Neural cell (in vitro differentiated cells): Measurements from ENCODE around the gene CASZ1. TPM values are rescaled to one million over a fixed set of nuclear protein-coding genes. Genes with fewer than 3 reads are reported as not detected.

Experiments used
- H2AFZ ChIP-seq: fragments of 200-600, 300-800 bp; sonication (generic), shearing (Covaris generic); 2 replicates; pipeline ENCODE4 v1.6.0; 2014; ENCODE audit warnings: low read depth, mild to moderate bottlenecking, antibody characterized with exemption, low read length, moderate library complexity
- H3F3A ChIP-seq: fragments of 200-600 bp; shearing (Covaris generic); 2 replicates; pipeline ENCODE4 v1.6.1; 2016; ENCODE audit warnings: mild to moderate bottlenecking, moderate library complexity, mixed read lengths, antibody characterized with exemption, low read length; ENCODE audit not compliant: insufficient read depth, poor library complexity, severe bottlenecking
- H3K27ac ChIP-seq: fragments of 200-600, 300-800 bp; sonication (generic), shearing (Covaris generic); 2 replicates; pipeline ENCODE4 v1.5.1; 2014; ENCODE audit warnings: mild to moderate bottlenecking, low read length, moderate library complexity
- H3K27me3 ChIP-seq: fragments of 300-800, 200-600 bp; sonication (generic), shearing (Covaris generic); 2 replicates; pipeline ENCODE4 v1.6.0; 2014; ENCODE audit warnings: mild to moderate bottlenecking, low read depth, low read length, moderate library complexity; ENCODE audit not compliant: insufficient read depth
- H3K36me3 ChIP-seq: fragments of 300-800, 200-600 bp; sonication (generic), shearing (Covaris generic); 2 replicates; pipeline ENCODE4 v1.5.1; 2014; ENCODE audit warnings: mild to moderate bottlenecking, antibody characterized with exemption, low read length, moderate library complexity; ENCODE audit not compliant: insufficient read depth
- H3K4me2 ChIP-seq: fragments of 300-800, 200-600 bp; sonication (generic), shearing (Covaris generic); 2 replicates; pipeline ENCODE4 v1.6.0; 2014; ENCODE audit warnings: mild to moderate bottlenecking, low read length
- H3K4me3 ChIP-seq: fragments of 300-800, 200-600 bp; sonication (generic), shearing (Covaris generic); 2 replicates; pipeline ENCODE4 v1.5.1; 2014; ENCODE audit warnings: mild to moderate bottlenecking, low read length, moderate library complexity
- H3K79me2 ChIP-seq: fragments of 200-600 bp; shearing (Covaris generic); replicated peaks from 2 replicates; pipeline ENCODE4 v1.6.0; 2014; ENCODE audit warnings: mild to moderate bottlenecking, low read length, moderate library complexity; ENCODE audit not compliant: insufficient read depth
- H3K9ac ChIP-seq: fragments of 300-800, 200-600 bp; sonication (generic), shearing (Covaris generic); 2 replicates; pipeline ENCODE4 v1.6.1; 2016; ENCODE audit warnings: mild to moderate bottlenecking, low read length, mixed read lengths
- H3K9me2 ChIP-seq: fragments of 200-600 bp; shearing (Covaris generic); 2 replicates; pipeline ENCODE4 v1.6.1; 2016; ENCODE audit warnings: mild to moderate bottlenecking, low read length, mixed read lengths; ENCODE audit not compliant: insufficient read depth
- H3K9me3 ChIP-seq: fragments of 200-600, 300-800 bp; sonication (generic), shearing (Covaris generic); 2 replicates; pipeline ENCODE4 v1.6.1; 2016; ENCODE audit warnings: mild to moderate bottlenecking, mixed run types, low read length, moderate library complexity, mixed read lengths
- H4K20me1 ChIP-seq: fragments of 200-600 bp; shearing (Covaris generic); 2 replicates; pipeline ENCODE4 v1.6.1; 2016; ENCODE audit warnings: mild to moderate bottlenecking, mixed run types; ENCODE audit not compliant: insufficient read depth
- CTCF ChIP-seq: fragments of 450-650 bp; IDR thresholded peaks from 2 replicates; pipeline ENCODE4 v1.5.1; 2014; ENCODE audit warnings: antibody characterized with exemption, mild to moderate bottlenecking, moderate library complexity; ENCODE audit not compliant: poor library complexity, severe bottlenecking
- EP300 ChIP-seq: fragments of 450-650 bp; conservative IDR thresholded peaks from 2 replicates; pipeline ENCODE4 v1.6.1; 2014; ENCODE audit warnings: antibody characterized with exemption, mild to moderate bottlenecking, moderate library complexity; ENCODE audit not compliant: poor library complexity, severe bottlenecking
- EZH2 ChIP-seq: fragments of 200-600, 300-800 bp; shearing (Covaris generic), sonication (generic); IDR thresholded peaks from 2 replicates; pipeline ENCODE4 v1.6.1; 2014; ENCODE audit warnings: antibody characterized with exemption, low read length, borderline replicate concordance, mild to moderate bottlenecking; ENCODE audit not compliant: insufficient read depth, poor library complexity, severe bottlenecking
- MXI1 ChIP-seq: fragments of 450-650 bp; conservative IDR thresholded peaks from 2 replicates; pipeline ENCODE4 v1.6.1; 2014; ENCODE audit warnings: antibody characterized with exemption, mild to moderate bottlenecking; ENCODE audit not compliant: poor library complexity, severe bottlenecking
- POLR2AphosphoS5 ChIP-seq: IDR thresholded peaks from 2 replicates; pipeline ENCODE4 v1.6.1; 2012
- RAD21 ChIP-seq: fragments of 450-650 bp; conservative IDR thresholded peaks from 2 replicates; pipeline ENCODE4 v1.6.1; 2014; ENCODE audit warnings: antibody characterized with exemption, mild to moderate bottlenecking, moderate library complexity
- REST ChIP-seq: IDR thresholded peaks from 2 replicates; pipeline ENCODE4 v1.6.1; 2012; ENCODE audit warnings: borderline replicate concordance
- SMC3 ChIP-seq: fragments of 450-650 bp; conservative IDR thresholded peaks from 2 replicates; pipeline ENCODE4 v1.6.1; 2014; ENCODE audit warnings: antibody characterized with exemption, mild to moderate bottlenecking, moderate library complexity; ENCODE audit not compliant: poor library complexity
- TAF1 ChIP-seq: IDR thresholded peaks from 2 replicates; pipeline ENCODE4 v1.6.1; 2012; ENCODE audit warnings: low read depth
- polyA plus RNA-seq: library from polyadenylated mRNA; depleted of rRNA; stranded (reverse); fragments of >200 nt; gene quantifications from 2 replicates; pipeline ENCODE4 v1.2.3, GENCODE V29; 2014

The CASZ1 gene
- polyA plus RNA-seq, 1 donor from 2014 or later = 0.27 TPM

- H3K9me2 ChIP-seq = no peaks in the 10 kb centered on the region
- H3K36me3 ChIP-seq = no peaks in the 10 kb centered on the region
- no peaks in the 10 kb centered on the region for H3K79me2 ChIP-seq
- no peak for TF ChIP-seq SMC3
- TF ChIP-seq EP300 = no peak
- TF ChIP-seq REST = no peak
- no peak for TF ChIP-seq TAF1
- no peak for TF ChIP-seq MXI1
- TF ChIP-seq POLR2AphosphoS5 = no peak
- TF ChIP-seq RAD21 = no peak
- no peak for TF ChIP-seq CTCF
- no peak for TF ChIP-seq EZH2
- no peaks in the 10 kb centered on the region for H3F3A ChIP-seq
- no peak overlapping the region for H3K9ac ChIP-seq
- no peaks in the 10 kb centered on the region for H3K27me3 ChIP-seq
- no peaks in the 10 kb centered on the region for H4K20me1 ChIP-seq
- no peak overlapping the region for H3K27ac ChIP-seq
- no peak overlapping the region for H3K4me3 ChIP-seq
- no peak overlapping the region for H3K4me2 ChIP-seq
- no peak overlapping the region for H2AFZ ChIP-seq
- H3K9me3 ChIP-seq = no peaks in the 10 kb centered on the region
Observed at GRCh38 chr1:10772711-10773110, 23.7 kb downstream of the CASZ1 start.

GRCh38 chr1:10771789-10772188 is 24.7 kb downstream of the CASZ1 start:
- Histone ChIP-seq H3K4me3 (no peak overlapping the region), H3K4me2 (no peak overlapping the region), H3K9ac (no peak overlapping the region), H3K79me2 (no peaks in the 10 kb centered on the region), H2AFZ (no peak overlapping the region), H3K9me3 (no peaks in the 10 kb centered on the region), H4K20me1 (no peaks in the 10 kb centered on the region), H3K27ac (no peak overlapping the region), H3K27me3 (no peaks in the 10 kb centered on the region), H3F3A (no peaks in the 10 kb centered on the region), H3K36me3 (no peaks in the 10 kb centered on the region), H3K9me2 (no peaks in the 10 kb centered on the region)
- TF ChIP-seq CTCF (no peak), MXI1 (no peak), POLR2AphosphoS5 (no peak), TAF1 (no peak), SMC3 (no peak), REST (no peak), RAD21 (no peak), EZH2 (no peak), EP300 (no peak)
